Neuronal stem cell (in vitro differentiated cells): ENCODE measurements around the gene TMIGD3.

Source experiments
- DNase-seq: peaks from one replicate; pipeline ENCODE4 v3.0.0-alpha.2; 2013; ENCODE audit warnings: low spot score
- H2AFZ ChIP-seq: one replicate; pipeline ENCODE4 v1.6.1; 2013; ENCODE audit warnings: mild to moderate bottlenecking, low read length, inconsistent platforms
- H2AK5ac ChIP-seq: 2 replicates; pipeline ENCODE4 v1.6.1; 2013; ENCODE audit warnings: low read depth, mild to moderate bottlenecking, inconsistent platforms, low read length, moderate library complexity, mixed read lengths
- H2BK120ac ChIP-seq: 2 replicates; pipeline ENCODE4 v1.6.1; 2013; ENCODE audit warnings: low read depth, mild to moderate bottlenecking, inconsistent platforms, low read length, moderate library complexity, mixed read lengths
- H2BK12ac ChIP-seq: one replicate; pipeline ENCODE4 v1.6.1; 2013; ENCODE audit warnings: low read length, inconsistent platforms
- H2BK15ac ChIP-seq: 2 replicates; pipeline ENCODE4 v1.6.1; 2013; ENCODE audit warnings: mild to moderate bottlenecking, low read length, inconsistent platforms, mixed read lengths
- H2BK5ac ChIP-seq: one replicate; pipeline ENCODE4 v1.6.1; 2013; ENCODE audit warnings: inconsistent platforms, mild to moderate bottlenecking, low read length, moderate library complexity
- H3K14ac ChIP-seq: one replicate; pipeline ENCODE4 v1.6.1; 2013; ENCODE audit warnings: low read length, inconsistent platforms
- H3K18ac ChIP-seq: 2 replicates; pipeline ENCODE4 v1.6.1; 2013; ENCODE audit warnings: low read length, inconsistent platforms
- H3K23ac ChIP-seq: 2 replicates; pipeline ENCODE4 v1.6.1; 2013; ENCODE audit warnings: low read depth, mild to moderate bottlenecking, mixed read lengths, low read length, inconsistent platforms; ENCODE audit not compliant: poor library complexity
- H3K27ac ChIP-seq: replicated peaks from 3 replicates; pipeline ENCODE4 v1.5.1; 2013; ENCODE audit warnings: low read length, inconsistent platforms
- H3K27me3 ChIP-seq, 3 experiments: 2 replicates each; pipeline ENCODE4 v1.6.1; 2013; ENCODE audit warnings: low read length in 3 of 3, mild to moderate bottlenecking in 2 of 3, inconsistent platforms in 1 of 3, low read depth in 1 of 3, mixed read lengths in 1 of 3, moderate library complexity in 1 of 3; ENCODE audit not compliant: control insufficient read depth in 3 of 3, insufficient read depth in 3 of 3
- H3K36me3 ChIP-seq, 2 donors: replicated peaks in 1 of 2; 2 replicates each; pipeline ENCODE4 v1.6.1; 2013; ENCODE audit warnings: low read length in 2 of 2; ENCODE audit not compliant: control insufficient read depth in 2 of 2, insufficient read depth in 2 of 2
- H3K4ac ChIP-seq: 2 replicates; pipeline ENCODE4 v1.6.1; 2013; ENCODE audit warnings: inconsistent platforms, mild to moderate bottlenecking, low read length, moderate library complexity
- H3K4me1 ChIP-seq, 2 donors: 1 replicate in 1 of 2; 2 replicates in 1 of 2; pipeline ENCODE4 v1.6.1; 2013; ENCODE audit warnings: low read length in 2 of 2, low read depth in 1 of 2; ENCODE audit not compliant: control insufficient read depth in 2 of 2, insufficient read depth in 1 of 2
- H3K4me2 ChIP-seq: one replicate; pipeline ENCODE4 v1.6.1; 2013; ENCODE audit warnings: mild to moderate bottlenecking, low read length, inconsistent platforms; ENCODE audit not compliant: insufficient read depth, poor library complexity, severe bottlenecking
- H3K4me3 ChIP-seq, 2 donors: 2 replicates each; pipeline ENCODE4 v1.5.1; 2013; ENCODE audit warnings: low read length in 2 of 2, mild to moderate bottlenecking in 2 of 2, inconsistent platforms in 1 of 2, moderate library complexity in 1 of 2
- H3K79me1 ChIP-seq: one replicate; pipeline ENCODE4 v1.6.1; 2013; ENCODE audit warnings: low read depth, mild to moderate bottlenecking, inconsistent platforms, low read length, moderate library complexity
- H3K9ac ChIP-seq: one replicate; pipeline ENCODE4 v1.6.1; 2013; ENCODE audit warnings: mild to moderate bottlenecking, low read depth, low read length, inconsistent platforms; ENCODE audit not compliant: poor library complexity
- H3K9me3 ChIP-seq, 2 donors: replicated peaks in 1 of 2; 2 replicates each; pipeline versions ENCODE3 to v1.6.1; 2013; ENCODE audit warnings: low read length in 2 of 2, mild to moderate bottlenecking in 2 of 2, inconsistent platforms in 1 of 2, low read depth in 1 of 2, mixed read lengths in 1 of 2, moderate library complexity in 1 of 2; ENCODE audit not compliant: control insufficient read depth in 2 of 2, insufficient read depth in 1 of 2
- H4K8ac ChIP-seq: one replicate; pipeline ENCODE4 v1.6.1; 2013; ENCODE audit warnings: low read depth, mild to moderate bottlenecking, inconsistent platforms, low read length, moderate library complexity
- H4K91ac ChIP-seq: one replicate; pipeline ENCODE4 v1.6.1; 2013; ENCODE audit warnings: low read length, low read depth, mild to moderate bottlenecking, inconsistent platforms; ENCODE audit not compliant: poor library complexity
- WGBS, 2 donors: extraction: QIAGEN DNeasy Blood & Tissue Kit; methylation state at CpG; one replicate each; pipeline ENCODE4 v1.1.7; 2013; ENCODE audit warnings: missing lambda C conversion rate in 2 of 2, mixed read lengths in 1 of 2; ENCODE audit not compliant: insufficient read length in 2 of 2, insufficient replicate concordance in 1 of 2; ENCODE audit errors: extremely low coverage in 2 of 2; 5-methylcytosine and 5-hydroxymethylcytosine counted together

The TMIGD3 gene

DNA sequence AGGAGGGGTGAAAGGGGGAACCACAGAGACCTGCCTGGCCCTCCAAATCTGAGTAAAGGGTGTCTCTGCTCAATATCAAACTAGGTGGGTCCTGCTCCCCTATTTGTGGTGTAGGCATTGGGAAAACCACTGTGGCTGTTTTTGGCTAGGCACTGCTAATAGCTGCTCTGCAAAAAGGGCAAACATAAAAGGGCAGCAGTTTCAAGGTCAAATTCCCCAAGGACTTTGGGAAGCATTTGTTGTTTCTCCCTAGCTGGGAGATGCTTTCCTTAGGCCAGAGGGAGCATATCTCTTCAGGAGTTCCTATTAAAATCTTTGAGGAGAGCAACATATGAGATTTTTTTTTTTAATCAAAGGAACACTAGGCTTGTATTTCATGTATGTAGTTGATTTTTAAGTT is 27.2 kb downstream of the TMIGD3 start:
- Histone ChIP-seq H3K27me3 (no peaks in the 10 kb centered on the region), H3K9ac (no peak overlapping the region), H2BK120ac (no peak overlapping the region), H2BK5ac (no peak overlapping the region), H3K14ac (no peak overlapping the region), H2BK12ac (no peak overlapping the region), H3K4me3 (no peak overlapping the region), H3K27ac (no peak overlapping the region), H4K91ac (no peak overlapping the region), H2AFZ (no peak overlapping the region), H3K9me3 (no peaks in the 10 kb centered on the region), H2AK5ac (no peak overlapping the region), H4K8ac (no peak overlapping the region), H3K4me1 (no peaks in the 10 kb centered on the region), H3K18ac (no peak overlapping the region), H3K79me1 (no peaks in the 10 kb centered on the region), H3K36me3 (no peaks in the 10 kb centered on the region), H3K4me2 (no peak overlapping the region), H3K23ac (no peak overlapping the region), H3K4ac (no peak overlapping the region), H2BK15ac (no peak overlapping the region)
- DNase-seq: no peak

DNA sequence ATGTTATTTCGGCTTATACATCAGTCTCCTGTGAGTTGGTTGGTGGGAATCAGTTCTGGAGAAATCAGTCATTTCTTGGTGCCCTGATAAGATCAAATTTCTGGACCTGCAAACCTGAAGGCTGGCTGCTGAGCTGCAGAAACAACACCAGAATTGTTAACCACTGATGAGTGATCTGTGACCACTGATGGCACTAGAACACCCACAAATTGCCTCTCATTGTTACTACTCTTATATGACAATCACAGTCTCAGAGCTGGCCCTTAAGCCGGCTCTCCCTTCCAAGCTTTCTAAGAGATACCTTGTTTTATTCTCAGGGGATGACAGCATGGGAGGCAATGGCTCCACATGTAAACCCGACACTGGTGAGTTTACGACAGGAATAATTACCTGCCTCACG is 27.7 kb downstream of the TMIGD3 start:
- H2BK5ac ChIP-seq: no peak overlapping the region

DNA sequence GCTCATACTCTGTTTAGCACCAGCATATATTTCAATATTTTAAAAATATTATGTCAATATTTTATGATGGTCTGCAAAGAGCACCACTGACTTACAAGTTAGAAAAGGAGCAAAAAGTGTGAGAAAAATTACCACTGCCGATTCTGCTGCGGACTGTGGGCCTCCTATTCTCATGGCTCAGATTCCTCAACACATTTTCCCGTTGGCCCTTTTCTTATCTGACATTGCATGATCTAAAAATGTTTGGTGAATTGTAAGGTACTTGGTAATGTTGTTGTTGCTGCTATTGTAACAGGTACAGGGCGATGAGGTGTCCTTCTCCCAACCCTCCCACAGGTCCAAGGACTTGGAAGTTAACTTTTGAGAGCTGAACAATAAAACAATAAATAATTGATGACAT is 28.9 kb downstream of the TMIGD3 start:
- WGBS, 2 donors: no CpG with 5 or more reads among the region's 4 CpGs
- H3K79me1 ChIP-seq: no peaks in the 10 kb centered on the region
- no peak overlapping the region for H4K8ac ChIP-seq
- no peak overlapping the region for H3K4me3 ChIP-seq
- H3K4me1 ChIP-seq: no peaks in the 10 kb centered on the region
- H2AFZ ChIP-seq: no peak overlapping the region
- H3K14ac ChIP-seq: no peak overlapping the region
- no peak overlapping the region for H3K18ac ChIP-seq
- H3K4ac ChIP-seq: no peak overlapping the region
- no peak for DNase-seq
- H2BK5ac ChIP-seq: no peak overlapping the region
- no peak overlapping the region for H2BK15ac ChIP-seq
- no peaks in the 10 kb centered on the region for H3K9me3 ChIP-seq
- no peak overlapping the region for H2BK120ac ChIP-seq
- H3K9ac ChIP-seq: no peak overlapping the region
- H2BK12ac ChIP-seq: no peak overlapping the region
- no peak overlapping the region for H4K91ac ChIP-seq
- H3K36me3 ChIP-seq: peaks cover under 1 to 7% of the 10 kb centered on the region in 2 donors
- H2AK5ac ChIP-seq: no peak overlapping the region
- no peaks in the 10 kb centered on the region for H3K27me3 ChIP-seq
- no peak overlapping the region for H3K27ac ChIP-seq
- H3K23ac ChIP-seq: no peak overlapping the region
- no peak overlapping the region for H3K4me2 ChIP-seq

More for the DNA sequence above, 27.7 kb downstream of the TMIGD3 start:
- no peaks in the 10 kb centered on the region for H3K4me1 ChIP-seq
- no peak overlapping the region for H3K4me2 ChIP-seq
- H3K18ac ChIP-seq: no peak overlapping the region
- no peak for DNase-seq
- H3K9me3 ChIP-seq: no peaks in the 10 kb centered on the region
- H2BK15ac ChIP-seq: no peak overlapping the region
- H3K27me3 ChIP-seq: no peaks in the 10 kb centered on the region
- H2BK12ac ChIP-seq: no peak overlapping the region
- no peak overlapping the region for H2AFZ ChIP-seq
- H3K27ac ChIP-seq: no peak overlapping the region
- no CpG with 5 or more reads among the region's 5 CpGs for WGBS, 2 donors
- no peak overlapping the region for H3K4ac ChIP-seq
- no peak overlapping the region for H2BK120ac ChIP-seq
- no peak overlapping the region for H4K8ac ChIP-seq
- H3K36me3 ChIP-seq: no peaks in the 10 kb centered on the region
- H4K91ac ChIP-seq: no peak overlapping the region
- H3K4me3 ChIP-seq: no peak overlapping the region
- H3K9ac ChIP-seq: no peak overlapping the region
- no peaks in the 10 kb centered on the region for H3K79me1 ChIP-seq
- H2AK5ac ChIP-seq: no peak overlapping the region
- no peak overlapping the region for H3K14ac ChIP-seq
- no peak overlapping the region for H3K23ac ChIP-seq

DNA sequence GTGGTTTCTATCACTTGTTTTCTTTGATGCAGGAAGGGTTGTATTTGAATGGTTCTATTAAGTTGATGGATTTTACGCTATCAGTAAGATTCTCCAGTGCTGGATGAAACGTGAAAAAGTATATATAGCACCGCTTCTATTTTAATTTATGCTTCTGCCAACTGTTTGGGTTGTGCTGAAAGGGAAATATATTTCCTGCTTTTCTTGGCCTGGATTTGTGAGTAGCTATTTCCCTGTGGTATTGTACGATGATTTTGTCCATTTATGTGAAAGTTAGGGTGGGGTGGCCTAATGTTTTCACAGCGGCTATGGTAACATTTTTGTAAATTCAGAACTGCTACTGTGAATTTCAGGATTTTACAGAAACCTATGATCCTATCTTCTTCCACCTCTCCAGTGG is 29.3 kb downstream of the TMIGD3 start:
- no peak for DNase-seq
- Histone ChIP-seq H3K27ac (no peak overlapping the region), H3K4me3 (no peak overlapping the region), H3K4ac (no peak overlapping the region), H3K18ac (no peak overlapping the region), H2AK5ac (no peak overlapping the region), H2BK12ac (no peak overlapping the region), H2BK120ac (no peak overlapping the region), H3K4me1 (no peaks in the 10 kb centered on the region), H4K91ac (no peak overlapping the region), H2BK15ac (no peak overlapping the region), H3K27me3 (no peaks in the 10 kb centered on the region), H3K79me1 (no peaks in the 10 kb centered on the region), H3K4me2 (no peak overlapping the region), H3K36me3 (peaks cover 1 to 9% of the 10 kb centered on the region in 2 donors), H3K14ac (no peak overlapping the region), H2AFZ (no peak overlapping the region), H2BK5ac (no peak overlapping the region), H3K9me3 (no peaks in the 10 kb centered on the region), H3K9ac (no peak overlapping the region), H4K8ac (no peak overlapping the region), H3K23ac (no peak overlapping the region)
- WGBS, 2 donors: no CpG with 5 or more reads among the region's 5 CpGs
